Thyroid gland (tissue), 4 donors: Measurements from ENCODE around the gene C19orf85. TPM values are rescaled to one million over a fixed set of nuclear protein-coding genes. Genes with fewer than 3 reads are reported as not detected.
A peak's percentile ranks its signal among the peaks of the same experiment; 100 is the strongest.

Source experiments
- DNase-seq, 2 donors: peaks; one replicate each; pipeline ENCODE4 v3.0.0-alpha.2; 2019
- H3K27ac ChIP-seq, 3 donors: fragments of 200-600 bp; sonication (generic); 1 replicate in 2 of 3; 2 replicates in 1 of 3; pipeline ENCODE4 v1.5.1; 2016 to 2019; ENCODE audit warnings: mild to moderate bottlenecking in 1 of 3, moderate library complexity in 1 of 3
- H3K27me3 ChIP-seq: fragments of 200-600 bp; sonication (generic); one replicate; pipeline ENCODE4 v1.5.1; 2019
- H3K36me3 ChIP-seq, 2 donors: fragments of 200-600 bp; sonication (generic); one replicate each; pipeline ENCODE4 v1.5.1; 2016 to 2019
- H3K4me1 ChIP-seq, 2 donors: fragments of 200-600 bp; sonication (generic); one replicate each; pipeline ENCODE4 v1.5.1; 2017 to 2019
- H3K4me3 ChIP-seq, 3 donors: fragments of 200-600 bp; sonication (generic); replicated peaks in 1 of 3; 1 replicate in 2 of 3; 2 replicates in 1 of 3; pipeline ENCODE4 v1.5.1; 2016; ENCODE audit warnings: mild to moderate bottlenecking in 1 of 3
- H3K9me3 ChIP-seq: fragments of 200-600 bp; sonication (generic); one replicate; pipeline ENCODE4 v1.5.1; 2017
- CTCF ChIP-seq, 6 experiments: fragments of 200-600 bp in 3 of 6; fragments of 450-650 bp in 3 of 6; sonication (generic) in 3 of 6; IDR thresholded peaks; one replicate each; pipeline ENCODE4 v1.5.1; 2016 to 2019; ENCODE audit warnings: antibody characterized with exemption in 6 of 6, mild to moderate bottlenecking in 2 of 6, inconsistent platforms in 1 of 6, moderate library complexity in 1 of 6
- POLR2A ChIP-seq, 2 donors: fragments of 450-650 bp; IDR thresholded peaks; one replicate each; pipeline ENCODE4 v1.6.1; 2017; ENCODE audit warnings: antibody characterized with exemption in 2 of 2, mild to moderate bottlenecking in 2 of 2, moderate library complexity in 1 of 2
- WGBS, 2 donors: methylation state at CpG; one replicate each; pipeline ENCODE4 v1.1.5; 2017; 5-methylcytosine and 5-hydroxymethylcytosine counted together
- intact Hi-C: fragments of 100-400 bp; cut with DNase I; formaldehyde crosslinking; loops from one replicate; pipeline ENCODE4 v1.15.1; 2023
- total RNA-seq, 4 donors: library from RNA; depleted of rRNA; stranded (reverse); fragments of >200 nt; gene quantifications; one replicate each; pipeline ENCODE4 v1.2.3, GENCODE V29; 2016

C19orf85 gene
- total RNA-seq, 4 donors from 2014 or later = not detected

- WGBS, 2 donors = 37 to 55% methylated on average over 13 to 14 of the region's 15 CpGs
- Histone ChIP-seq H3K9me3 (no peaks in the 10 kb centered on the region), H3K27ac (peak overlapping the region; percentile 74 to 82 (median 78)), H3K4me3 (no peak overlapping the region), H3K36me3 (peaks cover 0 to 18% of the 10 kb centered on the region in 2 donors), H3K4me1 (peaks cover 40 to 55% of the 10 kb centered on the region in 2 donors), H3K27me3 (no peaks in the 10 kb centered on the region)
- TF ChIP-seq POLR2A (IDR thresholded peaks at IDR 0.05) (peak in 1 of 2 donors; percentile 29), CTCF (IDR thresholded peaks at IDR 0.05) (peak in 1 of 6 experiments; percentile 26)
- DNase-seq = peak; percentile 91
- intact Hi-C loops = no loop called here
These were observed 15.1 kb upstream of the C19orf85 start for GRCh38 chr19:55479451-55480230.

GRCh38 chr19:55479045-55479444 lies 14.5 kb upstream of the C19orf85 start:
- 51 to 67% methylated on average over 17 of the region's 17 CpGs for WGBS, 2 donors
- Histone ChIP-seq H3K27ac (peak overlapping the region; percentile 74 to 82 (median 78)), H3K4me3 (no peak overlapping the region), H3K4me1 (peaks cover 40 to 55% of the 10 kb centered on the region in 2 donors), H3K9me3 (no peaks in the 10 kb centered on the region), H3K27me3 (no peaks in the 10 kb centered on the region), H3K36me3 (peaks cover 0 to 18% of the 10 kb centered on the region in 2 donors)
- no peak for DNase-seq
- TF ChIP-seq POLR2A (IDR thresholded peaks at IDR 0.05) (no peak), CTCF (IDR thresholded peaks at IDR 0.05) (no peak)
- intact Hi-C loops = no loop called here

- TF ChIP-seq CTCF (IDR thresholded peaks at IDR 0.05) (no peak), POLR2A (IDR thresholded peaks at IDR 0.05) (no peak)
- H3K36me3 ChIP-seq = peaks cover 0 to 18% of the 10 kb centered on the region in 2 donors
- no peak overlapping the region for H3K4me3 ChIP-seq
- WGBS, 2 donors = 90 to 93% methylated on average over 12 of the region's 12 CpGs
- H3K9me3 ChIP-seq = no peaks in the 10 kb centered on the region
- H3K4me1 ChIP-seq = peaks cover 40 to 60% of the 10 kb centered on the region in 2 donors
- H3K27ac ChIP-seq = peak overlapping the region in 1 of 3 donors; percentile 78
- intact Hi-C loops = no loop called here
- no peak for DNase-seq
- H3K27me3 ChIP-seq = no peaks in the 10 kb centered on the region
These were observed 13.8 kb upstream of the C19orf85 start for GRCh38 chr19:55478364-55478763.

GRCh38 chr19:55477905-55478304 lies 13.4 kb upstream of the C19orf85 start:
- no peak overlapping the region for H3K4me3 ChIP-seq
- no peaks in the 10 kb centered on the region for H3K9me3 ChIP-seq
- 83 to 87% methylated on average over 13 of the region's 13 CpGs for WGBS, 2 donors
- H3K36me3 ChIP-seq = peaks cover 0 to 14% of the 10 kb centered on the region in 2 donors
- no peak overlapping the region for H3K27ac ChIP-seq
- H3K27me3 ChIP-seq = no peaks in the 10 kb centered on the region
- peaks cover 40 to 60% of the 10 kb centered on the region in 2 donors for H3K4me1 ChIP-seq
- DNase-seq = no peak
- TF ChIP-seq CTCF (IDR thresholded peaks at IDR 0.05) = no peak
- no peak for TF ChIP-seq POLR2A (IDR thresholded peaks at IDR 0.05)
- intact Hi-C loops = no loop called here

GRCh38 chr19:55476100-55476775 lies 11.7 kb upstream of the C19orf85 start, which contains the start of gene ZNF628:
Gene ZNF628, plus strand, starts transcription at chr19:55476617. Its CDS starts 3,294 bp downstream, at chr19:55479911.
- H3K27me3 ChIP-seq = no peaks in the 10 kb centered on the region
- intact Hi-C loops = no loop called here
- peak; percentile 99 for DNase-seq
- WGBS, 2 donors = 1 to 2% methylated on average over 25 to 45 of the region's 61 CpGs
- TF ChIP-seq CTCF (IDR thresholded peaks at IDR 0.05) (no peak), POLR2A (IDR thresholded peaks at IDR 0.05) (peak in 1 of 2 donors; percentile 71)
- no peaks in the 10 kb centered on the region for H3K36me3 ChIP-seq
- H3K4me1 ChIP-seq = peaks cover 40 to 60% of the 10 kb centered on the region in 2 donors
- peak within 1 kb of the TSS; percentile 81 to 98 (median 95) for H3K27ac ChIP-seq
- peak within 1 kb of the TSS; percentile 24 to 52 (median 42) for H3K4me3 ChIP-seq
- H3K9me3 ChIP-seq = no peaks in the 10 kb centered on the region
